ENCODE results near the gene SCGB1A1.

Gene SCGB1A1

GRCh38 chr11:62398011-62398994 is 20.5 kb upstream of the SCGB1A1 start:
- DNase-seq = no peak

DNA sequence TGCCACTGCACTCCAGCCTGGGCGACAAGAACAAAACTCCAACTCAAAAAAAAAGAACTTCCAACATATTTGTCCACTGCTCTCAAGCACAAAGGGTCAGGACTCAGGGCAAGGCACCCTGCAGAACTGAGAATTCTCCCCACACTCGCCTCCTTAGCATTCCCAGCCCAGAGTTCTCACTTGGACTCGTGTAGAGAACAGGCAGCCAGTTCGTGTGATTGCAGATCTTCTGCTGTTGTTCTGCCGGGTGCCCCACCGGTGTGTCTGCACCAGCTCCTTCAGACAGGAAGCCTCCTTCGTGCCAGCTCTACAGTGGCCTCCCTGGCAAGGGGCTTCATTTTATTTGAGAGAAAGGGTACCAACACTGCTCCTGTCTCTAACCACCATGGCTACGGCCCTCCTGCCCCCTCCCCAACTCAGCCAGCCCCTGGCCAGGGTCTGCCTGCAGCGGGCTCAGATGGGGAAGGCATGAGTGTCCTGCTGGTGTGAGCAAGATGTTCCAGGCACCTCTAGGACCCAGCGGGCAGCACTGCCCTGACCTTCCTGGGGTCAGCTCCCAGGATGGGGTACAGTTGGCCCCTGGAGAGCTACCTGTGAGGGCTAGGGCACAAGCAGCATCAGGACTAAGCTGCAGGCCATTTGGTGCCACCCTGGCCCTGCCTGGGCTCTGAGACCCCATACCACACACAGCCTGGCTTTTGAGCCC is 19.5 kb upstream of the SCGB1A1 start:
- no peak for DNase-seq

DNA sequence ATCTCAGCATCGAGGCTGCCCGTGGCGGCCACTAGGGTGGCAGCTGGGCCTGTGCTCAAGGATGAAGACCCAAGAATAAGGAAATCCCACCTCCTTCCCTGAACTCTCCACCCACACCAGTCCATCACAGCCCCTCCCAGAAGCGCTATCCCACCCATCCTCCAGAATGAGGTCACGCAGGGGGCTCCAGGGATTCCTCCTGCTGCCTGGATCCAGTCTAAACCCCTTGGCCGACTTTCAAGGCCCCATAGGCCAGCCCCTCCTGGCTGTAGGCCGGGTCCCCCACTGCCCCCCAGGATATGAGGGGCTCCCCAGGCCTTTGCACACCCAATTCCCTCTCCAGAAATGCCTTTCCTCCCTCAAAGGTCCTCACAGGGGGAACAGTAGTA is 19.0 kb upstream of the SCGB1A1 start:
- no peak for DNase-seq

- no peak for DNase-seq
Observed at GRCh38 chr11:62400281-62400680, 18.6 kb upstream of the SCGB1A1 start.

DNA sequence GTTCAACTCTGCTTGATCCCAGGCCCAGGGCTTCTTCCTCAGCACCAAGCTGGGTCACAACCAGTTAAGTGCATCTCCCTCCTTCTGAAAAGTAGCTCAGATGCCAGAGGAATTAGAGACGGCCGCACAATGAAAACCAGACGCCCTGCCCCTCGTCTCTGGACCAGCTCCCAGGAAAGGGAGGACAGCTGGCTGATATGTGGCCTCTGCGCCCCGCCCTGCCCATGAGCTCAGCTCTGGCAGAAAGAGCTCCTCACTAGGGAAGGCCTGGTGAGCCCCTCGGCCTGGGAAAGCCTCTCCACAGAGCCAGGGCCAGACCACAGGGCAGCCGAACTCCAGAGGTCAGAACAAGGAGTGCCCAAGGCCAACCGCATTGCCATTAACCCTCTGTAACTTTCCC is 18.1 kb upstream of the SCGB1A1 start:
- no peak for DNase-seq

DNA sequence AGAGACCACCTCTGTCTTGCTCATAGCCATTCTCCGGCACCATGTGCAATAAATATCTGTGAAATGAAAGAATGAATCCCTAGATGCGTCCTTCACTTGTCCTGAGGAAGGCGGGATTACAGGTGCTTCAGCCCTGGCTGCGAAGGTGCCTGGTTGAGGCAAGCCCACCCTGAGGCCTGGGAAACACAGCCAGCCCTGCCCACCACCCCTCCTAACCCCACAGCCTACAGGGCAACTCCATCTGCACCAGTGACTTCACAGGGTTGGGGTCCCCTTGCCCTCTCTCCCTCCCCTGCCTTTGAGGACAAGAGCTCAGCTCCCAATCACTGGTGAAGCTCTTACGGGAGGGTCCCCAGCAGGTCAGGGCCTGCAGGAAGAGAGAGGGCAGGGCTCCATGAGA is 17.5 kb upstream of the SCGB1A1 start:
- DNase-seq = no peak

GRCh38 chr11:62401811-62402210 is 17.0 kb upstream of the SCGB1A1 start:
- DNase-seq = no peak

- no peak for DNase-seq
Observed at GRCh38 chr11:62402226-62402959, 16.4 kb upstream of the SCGB1A1 start.

DNA sequence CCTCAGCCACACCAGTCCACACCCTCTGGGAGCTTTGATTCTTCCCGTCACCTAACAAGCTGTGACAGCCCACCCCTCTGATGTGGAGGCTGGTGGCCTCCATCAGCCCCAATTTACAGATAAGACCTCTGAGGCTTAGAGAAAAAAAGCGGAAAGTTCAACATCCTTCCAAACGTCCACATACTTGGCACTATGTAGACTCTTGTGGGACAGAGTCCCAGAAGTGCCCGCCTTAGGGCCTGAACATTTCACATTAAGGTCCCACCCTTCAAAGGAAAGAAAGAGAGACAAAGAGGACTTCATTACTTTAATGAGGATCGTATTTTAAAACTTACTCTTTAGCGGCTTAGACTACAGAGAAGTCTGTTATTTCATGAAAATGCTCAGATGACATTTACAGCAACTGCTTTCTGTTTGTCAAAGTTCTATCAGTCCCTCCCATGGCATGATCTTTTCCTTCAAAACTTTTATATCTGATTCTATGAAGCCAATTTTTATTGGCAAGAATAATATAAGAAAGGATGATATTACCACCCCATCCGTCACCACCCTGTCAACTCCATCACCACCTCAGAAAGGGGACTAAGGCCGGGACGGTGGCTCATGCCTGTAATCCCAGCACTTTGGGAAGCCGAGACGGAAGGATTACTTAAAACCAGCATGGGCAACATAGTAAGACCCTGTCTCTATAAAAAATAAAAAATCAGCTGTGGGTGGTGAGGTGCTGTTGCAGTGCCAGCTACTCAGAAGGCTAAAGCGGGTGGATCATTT is 15.7 kb upstream of the SCGB1A1 start:
- DNase-seq = no peak

DNA sequence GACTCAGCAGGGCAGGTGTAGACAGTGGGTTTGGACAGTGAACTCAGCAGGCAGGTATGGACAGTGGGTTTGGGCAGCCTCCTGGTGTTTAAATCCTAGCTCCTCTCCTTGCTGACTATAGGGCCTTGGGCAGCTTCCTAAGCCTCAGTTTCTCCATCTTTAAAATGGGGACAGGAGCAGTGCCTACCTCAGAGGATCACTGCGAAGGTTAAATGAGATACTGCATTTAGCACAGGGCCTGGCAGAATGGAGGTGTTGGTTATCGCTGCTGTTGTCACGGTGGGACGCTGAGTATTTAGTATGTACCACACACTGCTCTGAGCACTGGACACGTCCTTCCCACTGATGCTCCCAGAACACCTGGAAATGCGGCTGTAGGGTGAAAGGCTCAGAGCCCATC is 14.4 kb upstream of the SCGB1A1 start:
- no peak for DNase-seq

GRCh38 chr11:62404901-62405300 is 13.9 kb upstream of the SCGB1A1 start:
- no peak for DNase-seq

GRCh38 chr11:62406034-62406433 is 12.8 kb upstream of the SCGB1A1 start:
- DNase-seq = no peak

GRCh38 chr11:62409831-62410230 is 9.0 kb upstream of the SCGB1A1 start:
- DNase-seq = no peak

GRCh38 chr11:62410972-62411371 is 7.9 kb upstream of the SCGB1A1 start:
- DNase-seq = no peak

GRCh38 chr11:62411524-62411923 is 7.3 kb upstream of the SCGB1A1 start:
- no peak for DNase-seq

- no peak for DNase-seq
Observed at GRCh38 chr11:62413060-62413696, 5.7 kb upstream of the SCGB1A1 start.

GRCh38 chr11:62416596-62416995 is 2.2 kb upstream of the SCGB1A1 start:
- DNase-seq = no peak

DNA sequence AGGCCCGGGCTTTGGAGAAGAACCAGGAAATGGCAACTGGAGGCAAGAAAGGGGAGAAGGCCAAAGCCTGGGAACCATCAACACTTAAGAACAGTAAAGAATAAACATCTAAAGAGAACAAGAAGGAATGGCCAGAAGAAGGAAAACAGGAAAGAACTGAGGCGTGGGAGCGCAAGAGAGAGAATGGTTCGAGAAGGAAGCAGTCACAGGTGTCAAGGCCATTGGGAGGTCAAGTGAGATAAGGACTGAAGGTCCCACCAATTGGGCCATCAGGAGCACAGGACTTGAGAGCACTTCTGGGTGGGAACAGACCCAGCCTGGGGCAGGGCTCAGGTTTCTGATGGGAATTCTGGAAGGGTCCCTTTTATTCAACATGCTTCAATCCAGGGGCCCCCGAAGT is 697 bp upstream of the SCGB1A1 start:
- DNase-seq = no peak

DNA sequence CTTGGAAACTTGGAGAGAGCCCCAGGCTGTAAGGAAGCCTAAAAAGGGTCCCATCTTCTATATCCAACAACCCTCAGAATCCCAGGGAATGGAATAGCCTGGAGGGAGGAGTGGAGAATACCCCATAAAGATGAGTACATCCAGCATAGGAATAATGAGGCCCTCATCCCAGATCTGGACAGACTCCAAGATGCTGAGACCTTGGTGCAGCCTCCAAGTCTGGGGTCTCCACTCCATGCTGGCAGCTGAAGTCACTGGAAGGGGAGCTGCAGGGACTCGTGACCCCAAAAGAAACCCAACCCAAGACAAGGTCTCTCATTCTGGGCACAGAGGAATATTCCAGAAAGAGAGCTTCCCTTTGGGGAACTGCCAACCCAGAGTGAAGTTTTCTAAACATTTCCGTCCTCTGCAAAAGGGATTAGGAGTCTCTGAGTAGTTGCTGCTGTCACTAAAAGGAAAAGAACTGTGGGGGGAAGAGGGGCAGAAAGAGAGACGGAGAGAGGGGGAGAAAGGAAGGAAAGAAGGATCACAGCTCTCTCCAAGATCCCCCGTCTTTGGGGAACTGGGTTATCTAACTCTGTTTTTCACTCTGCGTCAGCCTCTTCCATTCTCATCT is 589 bp downstream of the SCGB1A1 start:
- no peak for DNase-seq

- DNase-seq = no peak
Observed at GRCh38 chr11:62419943-62420342, 1.1 kb downstream of the SCGB1A1 start.

- no peak for DNase-seq
Observed at GRCh38 chr11:62420882-62421281, 2.0 kb downstream of the SCGB1A1 start.

GRCh38 chr11:62421996-62422395 is 3.2 kb downstream of the SCGB1A1 start:
- no peak for DNase-seq

Measured in KG1 (cell line).